Stimulated activated CD8-positive, alpha-beta memory T cell treated with anti-CD3 and anti-CD28 coated beads, Interleukin-12 subunit alpha, Interleukin-12 subunit beta, amount 100 ng/mL, for 1 hour (primary cell): ENCODE measurements around the gene KRTAP7-1.

Source experiments
- DNase-seq: peaks from one replicate; pipeline ENCODE4 v3.0.0-alpha.2; 2020; ENCODE audit warnings: low read depth

KRTAP7-1 gene

GRCh38 chr21:30829659-30830058 is at the start of gene KRTAP7-1:
TSS of gene KRTAP7-1 (minus strand) at chr21:30829759. CDS start at chr21:30829698, 61 bp downstream.
- no peak for DNase-seq

GRCh38 chr21:30874526-30874925 is 45.0 kb upstream of the KRTAP7-1 start:
- no peak for DNase-seq

DNA sequence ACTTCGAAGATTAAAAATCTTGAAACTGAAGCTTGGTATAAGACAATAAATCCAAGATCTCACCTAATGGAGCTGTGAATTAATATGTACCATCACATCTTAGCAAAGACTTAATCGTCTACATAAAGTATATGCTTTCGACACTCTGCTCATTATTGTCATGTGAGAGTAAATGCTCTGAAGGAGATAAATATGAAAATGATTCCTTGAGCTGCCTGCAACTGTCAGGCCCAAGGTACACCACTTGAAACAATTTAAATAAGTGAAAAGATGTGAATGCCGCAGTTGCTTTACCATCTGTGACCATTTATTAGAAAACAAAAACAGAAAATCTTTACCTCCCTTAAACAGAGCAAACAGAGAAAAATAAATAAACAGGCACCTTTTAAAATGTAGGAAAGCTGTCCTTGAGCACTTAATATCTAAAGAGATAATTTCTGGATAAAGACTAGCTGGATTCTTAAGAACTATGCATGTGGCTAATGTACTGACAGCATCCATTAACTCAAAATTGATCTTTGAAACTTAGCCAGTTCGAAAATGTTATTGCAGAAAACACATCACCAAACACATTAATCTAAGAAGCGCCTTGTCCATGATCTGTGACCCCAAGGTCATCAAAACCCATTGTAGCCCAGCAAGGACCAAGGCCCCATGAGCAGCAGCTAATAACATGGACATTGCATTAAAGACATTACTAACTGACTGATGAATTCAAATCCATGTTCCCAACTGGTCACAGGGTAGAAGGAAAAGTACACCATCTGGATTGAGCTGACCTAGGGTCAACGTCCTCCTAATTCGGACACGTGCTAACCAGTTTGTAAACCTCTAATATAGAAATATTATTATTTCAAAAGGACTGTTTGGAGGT is 18.3 kb upstream of the KRTAP7-1 start:
- DNase-seq, result no peak

DNA sequence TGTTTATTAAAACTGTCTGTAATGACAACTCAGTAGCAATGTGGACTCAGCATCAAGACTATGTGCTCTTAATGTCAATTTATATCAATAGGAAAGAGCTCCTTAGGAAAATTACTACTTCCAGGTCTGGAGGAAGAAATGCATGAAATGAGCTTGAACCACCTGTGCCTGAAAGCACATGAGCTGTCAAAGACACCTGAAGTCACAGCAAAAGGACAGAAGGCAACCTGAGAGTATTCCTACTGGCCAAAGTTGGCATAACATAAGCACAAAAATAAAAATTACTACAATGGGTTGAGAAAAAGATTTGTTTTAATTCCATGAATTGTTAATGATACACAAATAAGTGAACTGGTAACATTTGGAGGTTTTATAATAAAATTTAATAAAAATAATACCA is 13.4 kb upstream of the KRTAP7-1 start:
- no peak for DNase-seq

- DNase-seq, result no peak
Observed at GRCh38 chr21:30839304-30839703, 9.7 kb upstream of the KRTAP7-1 start.

GRCh38 chr21:30838536-30838935 is 9.0 kb upstream of the KRTAP7-1 start:
- no peak for DNase-seq

DNA sequence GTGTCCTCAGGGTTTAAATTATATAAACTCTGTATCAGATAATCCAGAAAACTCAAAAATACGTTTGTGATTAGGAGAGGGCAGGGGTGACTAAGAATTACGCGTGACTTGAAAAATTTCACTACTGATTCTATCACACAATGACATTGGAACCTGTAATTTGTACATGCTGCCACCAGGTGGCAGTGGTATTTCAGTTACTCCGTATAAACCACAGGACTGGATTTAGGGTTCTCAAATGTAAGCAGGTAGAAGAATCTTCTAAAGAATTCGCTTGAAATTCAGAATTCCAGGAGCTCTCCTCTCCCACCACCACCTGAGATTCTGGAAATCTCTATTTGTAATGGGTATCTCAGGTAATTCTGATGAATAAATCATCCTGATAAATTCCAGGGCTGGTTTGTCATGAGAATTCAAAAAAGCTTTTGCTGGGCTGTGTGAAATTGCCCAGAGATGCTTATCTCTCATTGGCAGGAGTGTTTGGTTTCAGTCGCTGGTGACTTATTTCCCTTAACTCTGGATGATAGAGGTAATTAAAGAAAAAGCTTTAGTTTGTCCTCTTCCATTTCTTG is 1.7 kb upstream of the KRTAP7-1 start:
- DNase-seq, result no peak

- no peak for DNase-seq
Observed at GRCh38 chr21:30818837-30819610, 10.5 kb downstream of the KRTAP7-1 start.

DNA sequence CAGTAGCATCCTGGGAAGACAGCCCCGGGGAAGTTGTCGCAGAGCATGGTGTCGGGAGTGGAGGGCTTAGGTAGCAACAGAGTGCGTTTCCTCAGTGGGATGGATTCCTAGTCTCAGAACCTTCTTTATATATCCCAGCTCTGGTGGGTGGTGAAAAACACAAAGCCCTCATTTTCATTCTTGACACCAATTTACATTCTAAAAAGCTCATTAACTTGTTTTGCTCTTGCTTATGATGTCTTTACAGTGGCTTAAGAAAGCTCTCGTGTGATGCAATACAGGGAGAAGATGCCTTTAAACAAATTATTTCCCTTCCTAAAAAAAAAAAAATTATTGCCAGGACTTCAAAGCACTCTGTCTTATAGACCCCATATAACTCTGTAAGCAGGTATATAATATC is 16.4 kb downstream of the KRTAP7-1 start, which contains the start of gene KRTAP8-1:
Gene KRTAP8-1, minus strand, starts transcription at position 101 of the 400 bp plus-strand sequence. Its CDS starts 54 bp downstream, at position 47.
- no peak for DNase-seq

DNA sequence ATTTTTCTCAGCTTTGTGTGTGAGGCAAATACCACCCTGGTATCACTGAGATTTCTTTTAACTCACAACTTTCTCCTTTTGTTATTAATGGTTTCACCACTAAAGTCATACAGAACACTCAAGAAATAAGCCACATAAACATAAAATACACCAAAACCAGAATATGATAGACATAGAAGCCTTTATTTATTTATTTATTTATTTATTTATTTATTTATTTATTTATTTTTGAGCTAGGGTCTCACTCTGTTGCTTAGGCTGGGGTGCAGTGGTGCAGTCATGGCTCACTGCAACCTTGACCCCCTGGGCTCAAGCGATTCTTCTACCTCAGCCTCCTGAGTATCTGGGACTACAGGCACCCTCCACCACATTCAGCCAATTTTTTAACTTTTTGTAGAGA is 29.0 kb downstream of the KRTAP7-1 start:
- DNase-seq, result no peak

GRCh38 chr21:30793581-30794314 is 35.8 kb downstream of the KRTAP7-1 start:
- no peak for DNase-seq

DNA sequence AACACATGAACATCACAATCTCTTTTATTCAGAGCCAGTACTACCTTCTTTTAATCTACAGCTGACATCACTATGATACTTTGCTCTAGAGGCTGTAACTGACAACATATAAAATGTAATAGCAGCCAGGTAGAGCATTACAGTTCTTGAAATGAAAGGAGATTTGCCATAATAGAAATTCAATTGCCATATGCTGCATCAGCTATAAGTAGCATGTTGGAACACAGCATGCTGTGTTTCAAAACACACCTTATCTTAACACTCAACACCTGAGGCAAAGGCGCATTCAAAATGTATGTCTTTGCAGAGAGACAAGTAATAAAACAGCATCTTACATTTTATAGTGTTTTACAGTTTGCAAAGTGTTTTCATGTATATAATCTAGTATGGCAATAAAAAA is 50.3 kb downstream of the KRTAP7-1 start:
- no peak for DNase-seq
